ENCODE results near the gene ARL15. TPM values are rescaled to one million over a fixed set of nuclear protein-coding genes. Genes with fewer than 3 reads are reported as not detected.
A peak's percentile ranks its signal among the peaks of the same experiment; 100 is the strongest.

The ARL15 gene
- total RNA-seq, 4 donors from 2014 or later = 10.6 to 24.0 (median 18.9) TPM

DNA sequence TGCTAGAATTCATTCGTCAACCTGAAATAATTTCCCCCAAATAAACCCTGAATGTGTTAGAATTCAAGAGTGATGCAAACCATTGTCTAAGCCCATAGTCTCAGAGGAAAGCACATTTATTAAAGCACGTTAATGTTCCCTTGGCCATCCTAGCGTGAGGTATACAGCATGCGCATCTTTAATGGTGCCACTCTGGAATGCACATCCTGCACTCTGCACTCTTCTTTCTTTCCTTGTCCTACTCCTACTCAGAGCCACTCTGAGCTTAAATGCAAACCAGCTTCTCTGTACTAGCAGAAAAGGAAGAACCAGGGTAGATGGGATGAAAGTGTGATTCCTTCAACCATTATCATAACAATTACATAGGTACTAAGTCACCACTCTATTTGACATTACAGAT, 50.4 kb downstream of the ARL15 start:
- Histone ChIP-seq H3K36me3 (no peaks in the 10 kb centered on the region), H3K27ac (no peak overlapping the region), H3K4me1 (peaks cover 0 to 23% (median 0%) of the 10 kb centered on the region in 3 donors), H3K4me3 (no peak overlapping the region), H3K9me3 (no peaks in the 10 kb centered on the region), H3K27me3 (no peaks in the 10 kb centered on the region)
- TF ChIP-seq, protein P1, sequence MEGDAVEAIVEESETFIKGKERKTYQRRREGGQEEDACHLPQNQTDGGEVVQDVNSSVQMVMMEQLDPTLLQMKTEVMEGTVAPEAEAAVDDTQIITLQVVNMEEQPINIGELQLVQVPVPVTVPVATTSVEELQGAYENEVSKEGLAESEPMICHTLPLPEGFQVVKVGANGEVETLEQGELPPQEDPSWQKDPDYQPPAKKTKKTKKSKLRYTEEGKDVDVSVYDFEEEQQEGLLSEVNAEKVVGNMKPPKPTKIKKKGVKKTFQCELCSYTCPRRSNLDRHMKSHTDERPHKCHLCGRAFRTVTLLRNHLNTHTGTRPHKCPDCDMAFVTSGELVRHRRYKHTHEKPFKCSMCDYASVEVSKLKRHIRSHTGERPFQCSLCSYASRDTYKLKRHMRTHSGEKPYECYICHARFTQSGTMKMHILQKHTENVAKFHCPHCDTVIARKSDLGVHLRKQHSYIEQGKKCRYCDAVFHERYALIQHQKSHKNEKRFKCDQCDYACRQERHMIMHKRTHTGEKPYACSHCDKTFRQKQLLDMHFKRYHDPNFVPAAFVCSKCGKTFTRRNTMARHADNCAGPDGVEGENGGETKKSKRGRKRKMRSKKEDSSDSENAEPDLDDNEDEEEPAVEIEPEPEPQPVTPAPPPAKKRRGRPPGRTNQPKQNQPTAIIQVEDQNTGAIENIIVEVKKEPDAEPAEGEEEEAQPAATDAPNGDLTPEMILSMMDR (IDR thresholded peaks at IDR 0.05) = no peak
- no peak for TF ChIP-seq POLR2AphosphoS5 (IDR thresholded peaks at IDR 0.05)
- TF ChIP-seq POLR2A (IDR thresholded peaks at IDR 0.05) = no peak
- TF ChIP-seq EP300 (IDR thresholded peaks at IDR 0.05) = no peak
- WGBS, 2 donors (ENCODE audit: low coverage in 1 of 2) = 96 to 97% methylated on average over 4 of the region's 4 CpGs
- no peak for ATAC-seq

DNA sequence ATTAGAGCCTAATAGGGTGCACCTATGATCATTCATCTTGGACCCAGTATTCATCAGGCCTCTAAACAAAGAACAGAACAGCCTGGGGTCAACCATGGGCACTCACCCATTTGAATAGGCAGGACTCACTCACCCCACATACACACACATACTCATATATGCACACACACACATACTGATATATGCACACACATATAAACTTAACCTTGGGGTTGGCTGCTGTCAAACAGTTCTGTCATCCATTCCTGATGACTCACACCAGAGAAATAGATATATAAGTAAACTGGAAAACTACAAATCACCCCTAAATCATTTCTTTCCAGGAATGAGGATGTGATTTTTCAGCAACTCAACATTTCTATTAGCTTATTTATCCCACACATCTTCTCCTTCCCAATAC, 51.3 kb downstream of the ARL15 start:
- no peaks in the 10 kb centered on the region for H3K9me3 ChIP-seq
- H3K27me3 ChIP-seq = no peaks in the 10 kb centered on the region
- no peak overlapping the region for H3K4me3 ChIP-seq
- no peak for TF ChIP-seq POLR2AphosphoS5 (IDR thresholded peaks at IDR 0.05)
- TF ChIP-seq, protein P1 (IDR thresholded peaks at IDR 0.05) = no peak
- TF ChIP-seq EP300 (IDR thresholded peaks at IDR 0.05) = no peak
- no peak for TF ChIP-seq POLR2A (IDR thresholded peaks at IDR 0.05)
- peaks cover 0 to 31% (median 0%) of the 10 kb centered on the region in 3 donors for H3K4me1 ChIP-seq
- no peaks in the 10 kb centered on the region for H3K36me3 ChIP-seq
- H3K27ac ChIP-seq = no peak overlapping the region
- ATAC-seq = no peak

DNA sequence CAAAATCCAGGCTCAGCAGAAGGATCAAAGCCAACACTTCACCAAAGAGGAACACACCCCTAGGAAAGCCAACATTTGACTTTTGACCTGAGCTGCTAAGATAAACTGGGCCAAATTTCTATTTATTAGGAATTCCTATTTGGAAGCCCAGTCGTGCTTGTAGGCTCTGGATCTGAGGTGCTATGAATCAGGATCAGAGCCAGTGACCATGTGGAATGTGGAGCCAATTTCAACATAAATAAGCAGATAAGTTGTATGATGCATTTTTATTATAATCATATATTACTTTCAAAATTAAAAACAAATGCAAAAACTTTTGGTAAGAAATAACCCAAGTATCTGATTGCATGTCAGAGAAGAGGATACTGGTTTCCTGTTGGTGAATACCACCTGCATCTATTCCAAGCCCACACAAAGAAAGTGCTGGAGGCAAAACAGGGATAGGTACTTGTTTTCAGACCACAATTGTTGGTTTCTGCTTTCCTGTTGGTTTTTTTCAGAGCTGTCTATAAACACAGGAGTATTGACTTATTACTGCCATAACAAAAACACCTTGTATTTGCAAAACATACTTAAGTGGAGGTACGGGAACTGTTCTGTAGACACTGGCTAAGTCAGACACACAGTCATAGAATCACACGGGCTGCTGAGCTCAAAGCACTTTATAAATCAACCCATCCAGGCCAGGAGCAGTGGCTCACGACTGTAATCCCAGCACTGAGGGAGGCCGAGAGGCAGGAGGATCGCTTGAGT, 52.8 kb downstream of the ARL15 start:
- no peak overlapping the region for H3K27ac ChIP-seq
- no peak overlapping the region for H3K4me3 ChIP-seq
- WGBS, 2 donors (ENCODE audit: low coverage in 1 of 2) = 69 to 89% methylated on average over 3 to 5 of the region's 6 CpGs
- peaks cover 0 to 37% (median 0%) of the 10 kb centered on the region in 3 donors for H3K4me1 ChIP-seq
- H3K27me3 ChIP-seq = no peaks in the 10 kb centered on the region
- ATAC-seq = no peak
- TF ChIP-seq EP300 (IDR thresholded peaks at IDR 0.05) (no peak), POLR2A (IDR thresholded peaks at IDR 0.05) (no peak), POLR2AphosphoS5 (IDR thresholded peaks at IDR 0.05) (no peak)
- TF ChIP-seq, protein P1 (IDR thresholded peaks at IDR 0.05) = no peak
- no peaks in the 10 kb centered on the region for H3K36me3 ChIP-seq
- no peaks in the 10 kb centered on the region for H3K9me3 ChIP-seq

DNA sequence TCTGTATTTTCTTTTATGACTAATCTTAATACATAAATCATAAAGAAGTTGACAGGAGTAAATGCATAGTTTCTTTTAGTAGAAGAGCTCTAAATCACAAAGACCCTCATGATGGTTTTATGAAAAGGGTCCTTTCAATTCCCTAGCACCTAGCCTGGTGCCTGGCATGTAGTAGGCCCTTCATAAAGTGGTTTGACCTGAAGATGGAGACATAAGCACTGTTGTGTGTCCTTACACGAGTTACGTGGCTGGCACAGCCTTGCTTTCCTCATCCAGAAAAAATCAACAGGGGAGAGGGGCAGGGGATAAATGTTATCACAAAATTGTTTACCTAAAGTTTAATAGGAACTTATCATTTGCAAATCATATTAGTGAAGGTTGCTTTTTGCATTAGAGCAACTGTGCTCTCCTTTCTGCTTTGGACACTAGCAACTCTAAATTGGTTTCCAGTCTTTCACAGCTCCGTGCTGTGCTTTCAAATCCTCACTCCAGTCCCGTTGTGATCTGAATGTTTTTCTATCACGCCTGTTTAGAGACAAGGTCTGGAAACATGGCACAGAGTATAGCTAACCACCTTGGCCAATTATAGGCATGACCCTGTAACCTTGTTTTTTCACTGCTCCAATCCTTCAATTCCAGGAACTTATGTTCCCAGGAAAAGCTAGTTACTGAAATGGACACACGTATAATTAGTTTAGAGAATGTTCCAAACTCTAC, 55.7 kb downstream of the ARL15 start:
- no peaks in the 10 kb centered on the region for H3K36me3 ChIP-seq
- peak; percentile 46 for ATAC-seq
- H3K27ac ChIP-seq = peak overlapping the region in 1 of 4 donors; percentile 55

More for the DNA sequence above, 55.7 kb downstream of the ARL15 start:
- Histone ChIP-seq H3K9me3 (no peaks in the 10 kb centered on the region), H3K4me3 (peak overlapping the region; percentile 14 to 21), H3K4me1 (peaks cover 0 to 39% (median 0%) of the 10 kb centered on the region in 3 donors), H3K27me3 (no peaks in the 10 kb centered on the region)
- TF ChIP-seq POLR2A (IDR thresholded peaks at IDR 0.05) = no peak
- TF ChIP-seq, protein P1 (IDR thresholded peaks at IDR 0.05) = peak in 3 of 4 experiments; percentile 17 to 48 (median 27)
- 48 to 52% methylated on average over 5 to 6 of the region's 6 CpGs for WGBS, 2 donors (ENCODE audit: low coverage in 1 of 2)
